HG02588 (cell line): ENCODE data around the gene CCNYL1.

Experiments used
- ATAC-seq: cut with Tn5 transposase; IDR thresholded peaks from one replicate; pipeline ENCODE4 v1.9.1; 2021; ENCODE audit warnings: mild to moderate bottlenecking, moderate library complexity; ENCODE audit not compliant: unreplicated experiment

Gene CCNYL1

GRCh38 chr2:207764096-207764630, 52.7 kb downstream of the CCNYL1 start:
- no peak for ATAC-seq

DNA sequence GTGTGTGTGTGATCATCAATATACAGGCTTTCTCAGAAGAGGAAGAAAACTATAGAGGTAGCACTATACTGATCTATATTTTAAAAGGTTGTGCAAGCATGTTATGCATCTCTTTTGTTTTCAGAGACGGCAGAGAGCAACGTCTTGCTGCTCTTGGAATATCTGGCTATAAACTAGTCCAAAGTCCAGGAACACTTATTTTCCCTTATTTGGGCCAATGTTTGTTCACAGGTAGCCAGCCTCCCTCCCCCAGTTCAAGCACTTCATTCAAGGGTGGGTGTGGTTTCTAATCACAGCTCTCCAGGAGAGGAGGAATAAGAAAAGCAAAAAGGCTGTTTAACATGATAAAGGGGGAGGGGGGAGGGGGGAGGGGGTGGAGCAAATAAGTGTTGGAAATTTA, 54.1 kb downstream of the CCNYL1 start:
- ATAC-seq = no peak

DNA sequence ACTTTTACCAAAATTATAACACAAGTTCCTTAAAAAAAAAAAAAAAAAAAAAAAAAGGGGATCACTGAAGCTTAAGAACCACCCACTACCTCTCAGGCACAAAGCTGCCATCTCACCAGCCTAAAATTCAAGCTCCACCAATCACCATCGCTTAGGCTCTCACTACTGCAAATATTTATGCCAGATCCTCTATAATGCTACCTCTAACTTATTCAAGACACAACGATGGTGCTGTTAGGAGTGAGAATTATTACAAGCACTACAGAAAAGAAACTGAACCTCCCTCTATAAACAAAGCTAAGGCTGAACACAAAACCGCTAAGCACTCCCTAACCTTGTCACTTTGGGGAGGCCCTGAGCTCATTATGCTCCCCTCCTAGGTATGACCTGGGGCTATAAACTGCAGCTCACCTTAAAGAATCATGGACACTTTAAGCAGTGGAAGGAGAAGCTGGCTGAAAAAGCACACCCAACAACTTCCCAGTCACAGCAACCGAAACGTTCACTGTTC, 54.7 kb downstream of the CCNYL1 start:
- ATAC-seq = no peak

GRCh38 chr2:207766697-207767460, 55.4 kb downstream of the CCNYL1 start:
- ATAC-seq = no peak

GRCh38 chr2:207767461-207768167, 56.2 kb downstream of the CCNYL1 start:
- ATAC-seq = no peak

GRCh38 chr2:207768168-207768865, 56.9 kb downstream of the CCNYL1 start:
- no peak for ATAC-seq

DNA sequence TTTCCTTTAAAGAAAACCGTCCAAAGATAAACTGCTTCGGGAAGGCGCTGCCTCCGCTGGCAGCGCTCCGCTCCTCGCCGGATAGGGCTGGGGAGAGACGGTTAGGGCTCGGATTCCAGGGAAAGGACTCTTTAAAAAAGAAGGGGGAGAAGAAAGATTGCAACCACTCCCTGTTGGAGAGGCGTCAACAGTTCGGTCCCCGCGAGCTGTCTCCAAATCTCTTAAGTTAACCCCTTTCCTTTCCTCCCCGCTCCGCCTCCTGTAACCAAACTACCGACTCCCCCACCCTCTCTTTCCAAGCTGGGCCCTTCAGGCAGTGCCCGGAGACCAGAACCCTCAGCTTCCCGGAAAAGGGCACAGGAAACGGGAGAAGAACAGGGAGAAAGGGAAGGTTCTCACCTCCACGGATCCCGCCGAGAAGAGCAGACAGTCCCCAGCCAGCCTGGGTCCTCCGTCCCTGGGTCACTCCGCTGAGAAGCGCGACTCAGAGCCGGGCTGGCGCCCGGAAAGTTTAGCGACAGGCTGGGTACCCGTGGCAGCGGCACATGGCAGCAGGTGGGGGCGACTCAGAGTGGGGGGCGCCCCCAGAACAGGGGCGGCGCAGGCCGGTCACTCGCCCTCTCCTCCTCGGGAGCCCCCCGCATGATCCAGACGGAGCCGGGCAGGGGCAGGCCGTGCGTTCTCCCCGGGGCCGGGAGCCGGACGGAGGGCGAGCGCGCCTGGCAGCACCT, 57.6 kb downstream of the CCNYL1 start:
- peak; percentile 2 for ATAC-seq

DNA sequence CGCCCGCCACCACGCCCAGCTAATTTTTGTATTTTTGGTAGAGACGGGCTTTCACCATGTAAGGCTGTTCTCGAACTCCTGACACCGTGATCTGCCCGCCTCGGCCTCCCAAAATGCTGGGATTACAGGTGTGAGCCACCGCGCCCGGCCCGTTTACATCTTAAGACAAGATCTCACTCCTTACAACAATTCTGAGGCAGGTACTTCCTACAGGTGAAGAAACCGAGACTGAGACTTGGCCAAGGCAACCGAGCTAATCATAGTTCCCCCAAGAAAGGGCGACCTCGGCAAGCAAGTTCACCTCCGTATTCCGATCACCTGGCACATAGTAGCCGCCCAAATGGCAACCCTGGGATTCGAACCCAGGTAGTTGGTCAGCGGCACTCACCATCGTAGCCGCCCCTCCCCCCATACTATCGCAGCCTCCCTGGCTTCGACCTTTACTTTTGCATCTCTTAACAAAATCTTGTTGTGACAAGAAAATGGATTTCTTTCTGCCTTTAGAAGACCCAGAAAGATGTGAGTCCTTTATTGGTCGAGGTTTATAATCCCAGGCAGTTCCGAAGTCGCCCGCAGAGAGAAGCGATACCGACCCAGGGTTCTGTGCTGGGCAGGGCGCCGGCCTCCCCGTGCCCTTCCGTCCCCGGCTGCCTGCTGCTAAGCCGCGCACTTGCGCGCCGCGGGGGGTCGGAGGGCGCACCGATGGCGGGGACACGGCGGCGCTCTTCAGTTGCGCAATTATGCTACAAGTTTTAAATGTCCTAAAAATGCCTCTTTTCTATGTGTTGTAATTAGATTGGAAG, 59.4 kb downstream of the CCNYL1 start:
- no peak for ATAC-seq

DNA sequence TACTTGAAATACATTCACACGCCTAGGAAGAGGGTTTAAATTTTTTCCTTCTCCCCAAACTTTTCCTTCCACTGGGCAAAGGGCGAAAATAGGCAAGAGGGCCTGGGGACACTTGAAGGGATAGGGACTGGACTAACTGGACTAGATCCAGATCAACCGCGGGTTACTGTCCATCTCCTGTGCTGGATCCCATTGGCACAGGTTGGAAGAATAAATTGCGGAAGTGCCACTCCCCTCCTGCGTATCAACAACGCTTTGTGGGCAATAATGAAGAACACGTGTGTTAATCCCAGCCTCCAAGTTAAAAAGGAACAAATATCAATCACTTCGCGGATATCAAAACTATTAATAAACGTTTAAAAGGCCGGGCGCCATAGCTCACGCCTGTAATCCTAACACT, 60.0 kb downstream of the CCNYL1 start:
- no peak for ATAC-seq

GRCh38 chr2:207772081-207772843, 60.8 kb downstream of the CCNYL1 start:
- no peak for ATAC-seq

DNA sequence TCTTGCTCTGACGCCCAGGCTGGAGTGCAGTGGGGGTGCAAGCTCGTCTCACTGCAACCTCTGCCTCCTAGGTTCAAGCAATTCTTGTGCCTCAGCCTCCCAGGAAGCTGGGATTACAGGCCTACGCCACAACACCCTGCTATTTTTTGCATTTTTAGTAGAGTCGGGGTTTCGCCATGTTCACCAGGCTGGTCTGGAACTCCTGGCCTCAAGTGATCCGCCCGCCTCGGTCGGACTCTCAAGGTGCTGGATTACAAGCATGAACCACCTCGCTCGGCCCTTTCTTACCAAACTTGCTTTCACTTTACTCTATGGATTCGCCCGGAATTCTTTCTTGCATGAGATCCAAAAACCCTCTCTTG, 61.4 kb downstream of the CCNYL1 start:
- ATAC-seq = no peak

GRCh38 chr2:207775473-207775872, 64.0 kb downstream of the CCNYL1 start:
- no peak for ATAC-seq

DNA sequence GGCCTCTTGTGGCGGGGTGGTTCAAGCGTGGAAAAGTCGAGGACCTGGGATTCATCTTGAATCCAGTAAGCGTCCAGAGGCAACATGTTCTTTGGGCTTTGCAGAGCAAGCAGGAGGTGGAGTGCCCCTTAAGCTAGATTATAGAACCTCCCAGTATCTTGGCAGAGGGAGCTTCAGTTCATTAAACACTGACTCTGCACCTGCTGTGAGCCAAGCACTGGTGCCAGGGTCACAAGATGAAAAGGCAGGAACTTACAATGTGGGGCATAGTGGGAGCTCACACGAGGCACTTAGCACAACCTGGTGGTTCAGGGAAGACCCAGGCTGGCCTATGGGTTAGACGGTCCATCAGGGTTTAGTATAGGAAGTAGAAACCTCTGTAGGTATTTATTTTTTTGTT, 65.7 kb downstream of the CCNYL1 start:
- ATAC-seq = no peak

DNA sequence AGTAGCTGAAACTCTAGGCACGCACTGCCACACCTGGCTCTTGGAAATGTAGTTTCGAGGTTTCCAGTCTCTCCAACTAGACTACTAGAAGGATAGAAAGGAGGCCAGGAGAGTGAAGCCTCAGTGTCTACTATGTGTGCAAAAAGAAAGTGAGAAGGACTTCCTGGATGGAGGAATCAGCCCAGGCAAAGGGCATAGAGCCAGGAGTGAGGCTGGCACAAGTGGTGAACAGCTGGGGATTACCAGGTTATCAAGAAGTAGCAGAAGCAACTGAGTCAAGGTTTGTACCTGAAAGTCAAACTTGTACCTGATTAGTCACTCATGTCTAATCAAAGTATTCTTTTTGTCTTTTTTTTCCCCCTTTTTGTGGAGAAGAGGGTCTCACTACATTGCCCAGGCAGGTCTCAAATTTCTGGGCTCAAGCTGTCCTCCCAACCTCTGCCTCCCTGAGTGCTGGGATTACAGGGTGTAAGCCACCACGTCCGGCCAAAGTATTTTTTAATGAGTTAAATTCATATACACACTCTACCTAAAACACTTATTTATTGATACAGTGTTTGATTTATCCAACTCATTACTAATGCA, 67.0 kb downstream of the CCNYL1 start:
- no peak for ATAC-seq

- ATAC-seq = no peak
Observed at GRCh38 chr2:207779523-207779922, 68.1 kb downstream of the CCNYL1 start.

- ATAC-seq = no peak
Observed at GRCh38 chr2:207782238-207783030, 71.0 kb downstream of the CCNYL1 start.

GRCh38 chr2:207783514-207783913, 72.1 kb downstream of the CCNYL1 start:
- ATAC-seq = no peak

GRCh38 chr2:207784898-207785297, 73.5 kb downstream of the CCNYL1 start:
- no peak for ATAC-seq
